Activated gamma-delta T cell treated with anti-CD3 and anti-CD28 coated beads, Interleukin-2, amount 50 U/mL, for 16 hours (primary cell): ENCODE data around the gene ELMO1.

ENCODE experiments used
- DNase-seq: peaks from one replicate; pipeline ENCODE4 v3.0.0-alpha.2; 2020; ENCODE audit warnings: low read depth

The ELMO1 gene

GRCh38 chr7:36971515-36972139 is 477.0 kb downstream of the ELMO1 start:
- no peak for DNase-seq

- DNase-seq = no peak
These were observed 477.8 kb downstream of the ELMO1 start for GRCh38 chr7:36970551-36971514.

GRCh38 chr7:36969376-36969775 is 479.3 kb downstream of the ELMO1 start:
- DNase-seq = no peak

GRCh38 chr7:36967387-36967786 is 481.3 kb downstream of the ELMO1 start:
- DNase-seq = no peak

- no peak for DNase-seq
These were observed 482.0 kb downstream of the ELMO1 start for GRCh38 chr7:36966636-36967035.

- DNase-seq = no peak
These were observed 482.6 kb downstream of the ELMO1 start for GRCh38 chr7:36966039-36966438.

- no peak for DNase-seq
These were observed 483.0 kb downstream of the ELMO1 start for GRCh38 chr7:36965625-36966024.

- no peak for DNase-seq
These were observed 484.4 kb downstream of the ELMO1 start for GRCh38 chr7:36964297-36964696.

- no peak for DNase-seq
These were observed 486.3 kb downstream of the ELMO1 start for GRCh38 chr7:36962367-36962766.

GRCh38 chr7:36961693-36962092 is 487.0 kb downstream of the ELMO1 start:
- no peak for DNase-seq

GRCh38 chr7:36961097-36961496 is 487.6 kb downstream of the ELMO1 start:
- DNase-seq = no peak

- no peak for DNase-seq
These were observed 488.6 kb downstream of the ELMO1 start for GRCh38 chr7:36960105-36960504.

- no peak for DNase-seq
These were observed 490.4 kb downstream of the ELMO1 start for GRCh38 chr7:36958111-36958733.

- DNase-seq = no peak
These were observed 491.0 kb downstream of the ELMO1 start for GRCh38 chr7:36957620-36958019.

GRCh38 chr7:36956814-36957213 is 491.9 kb downstream of the ELMO1 start:
- DNase-seq = no peak

- DNase-seq = no peak
These were observed 493.1 kb downstream of the ELMO1 start for GRCh38 chr7:36955456-36956129.

- DNase-seq = no peak
These were observed 497.4 kb downstream of the ELMO1 start for GRCh38 chr7:36951257-36951697.

GRCh38 chr7:36949711-36950600 is 498.7 kb downstream of the ELMO1 start:
- no peak for DNase-seq

- no peak for DNase-seq
These were observed 502.3 kb downstream of the ELMO1 start for GRCh38 chr7:36946401-36946739.

GRCh38 chr7:36945612-36946400 is 502.9 kb downstream of the ELMO1 start:
- no peak for DNase-seq

GRCh38 chr7:36944838-36945237 is 503.8 kb downstream of the ELMO1 start:
- no peak for DNase-seq
